Peyer's patch (tissue), 4 donors: ENCODE results near the gene BIN2.

Source experiments
- CTCF ChIP-seq, 6 experiments: fragments of 450-650 bp in 4 of 6; fragments of 200-600 bp in 2 of 6; sonication (generic) in 1 of 6; IDR thresholded peaks; one replicate each; pipeline ENCODE4 v1.5.1; 2017 to 2019; ENCODE audit warnings: antibody characterized with exemption in 6 of 6, mild to moderate bottlenecking in 3 of 6, moderate library complexity in 1 of 6
- POLR2A ChIP-seq, 2 donors: fragments of 450-650 bp; IDR thresholded peaks; one replicate each; pipeline ENCODE4 v1.5.1; 2017; ENCODE audit warnings: antibody characterized with exemption in 2 of 2, mild to moderate bottlenecking in 2 of 2, moderate library complexity in 2 of 2

- TF ChIP-seq CTCF (IDR thresholded peaks at IDR 0.05) (no peak), POLR2A (IDR thresholded peaks at IDR 0.05) (no peak)
These were observed 45.6 kb upstream of the BIN2 start for GRCh38 chr12:51369581-51369980.
